ENCODE data around the gene SLC17A5. TPM values are rescaled to one million over a fixed set of nuclear protein-coding genes. Genes with fewer than 3 reads are reported as not detected.

Gene SLC17A5
- total RNA-seq, 1 donor: 8.9 TPM

- no peak for DNase-seq (ENCODE audit: low read depth in 2 of 3, low spot score in 2 of 3)
Measured at GRCh38 chr6:73667798-73668197, 14.0 kb upstream of the SLC17A5 start.

DNA sequence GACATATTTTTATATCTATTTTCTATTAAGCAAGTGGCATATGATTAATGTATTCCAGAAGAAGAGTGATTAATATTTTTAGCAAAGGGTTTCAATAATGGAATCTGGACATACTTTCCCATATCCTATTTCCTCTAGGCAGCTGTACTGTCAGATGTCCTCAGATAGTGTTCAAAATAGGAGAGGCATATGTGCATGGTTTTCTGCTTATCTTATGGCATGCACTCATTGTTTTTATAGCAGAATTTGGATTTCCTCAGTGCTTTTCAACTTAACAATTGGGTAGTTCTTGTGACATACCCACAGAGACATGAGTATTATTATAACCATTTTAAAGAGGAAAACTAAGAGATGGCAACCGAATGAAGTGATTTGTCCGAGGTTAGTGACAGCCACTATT lies 12.6 kb upstream of the SLC17A5 start:
- DNase-seq (ENCODE audit: low read depth in 2 of 3, low spot score in 2 of 3): no peak

DNA sequence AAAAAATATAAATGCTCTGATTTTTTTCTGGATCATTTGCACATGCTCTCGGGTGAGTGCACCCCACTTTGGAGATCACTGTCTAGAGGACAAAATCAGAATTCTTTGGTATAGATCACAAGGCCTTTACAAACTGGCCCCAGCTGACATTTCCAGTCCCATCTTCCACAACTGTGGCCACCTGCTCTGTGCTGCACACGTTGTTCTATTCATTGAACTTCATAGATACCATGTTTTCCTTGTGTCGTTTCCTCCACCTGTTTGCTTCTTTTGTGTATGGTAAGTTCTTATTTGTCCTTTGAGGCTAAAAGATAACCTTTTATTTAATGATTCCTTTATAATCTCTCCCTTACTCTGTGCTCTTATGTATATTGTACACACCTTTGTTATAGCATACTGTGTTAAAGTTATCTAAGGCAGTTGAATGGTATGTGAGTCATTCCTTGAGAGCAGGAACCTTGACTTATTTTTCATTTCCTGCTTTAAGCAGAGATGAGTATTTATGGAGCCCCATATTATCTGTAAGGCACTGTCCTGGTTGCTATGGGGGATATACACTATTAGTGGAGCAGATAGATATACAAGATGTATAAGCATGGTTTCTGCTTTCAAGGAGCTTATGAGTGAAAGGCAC lies 12.0 kb upstream of the SLC17A5 start:
- no peak for DNase-seq (ENCODE audit: low read depth in 2 of 3, low spot score in 2 of 3)

GRCh38 chr6:73664701-73665100 lies 10.9 kb upstream of the SLC17A5 start:
- no peak for DNase-seq (ENCODE audit: low read depth in 2 of 3, low spot score in 2 of 3)

- DNase-seq (ENCODE audit: low read depth in 2 of 3, low spot score in 2 of 3): no peak
Measured at GRCh38 chr6:73657201-73657600, 3.4 kb upstream of the SLC17A5 start.

- no peak for DNase-seq (ENCODE audit: low read depth in 2 of 3, low spot score in 2 of 3)
Measured at GRCh38 chr6:73656531-73657145, 2.8 kb upstream of the SLC17A5 start.

- DNase-seq (ENCODE audit: low read depth in 2 of 3, low spot score in 2 of 3): no peak
Measured at GRCh38 chr6:73655341-73655917, 1.6 kb upstream of the SLC17A5 start.

- peak; percentile 42 to 78 (median 68) for DNase-seq (ENCODE audit: low read depth in 2 of 3, low spot score in 2 of 3)
Measured at GRCh38 chr6:73652637-73653570, 888 bp downstream of the SLC17A5 start.

- no peak for DNase-seq (ENCODE audit: low read depth in 2 of 3, low spot score in 2 of 3)
Measured at GRCh38 chr6:73649783-73650182, 4.0 kb downstream of the SLC17A5 start.

DNA sequence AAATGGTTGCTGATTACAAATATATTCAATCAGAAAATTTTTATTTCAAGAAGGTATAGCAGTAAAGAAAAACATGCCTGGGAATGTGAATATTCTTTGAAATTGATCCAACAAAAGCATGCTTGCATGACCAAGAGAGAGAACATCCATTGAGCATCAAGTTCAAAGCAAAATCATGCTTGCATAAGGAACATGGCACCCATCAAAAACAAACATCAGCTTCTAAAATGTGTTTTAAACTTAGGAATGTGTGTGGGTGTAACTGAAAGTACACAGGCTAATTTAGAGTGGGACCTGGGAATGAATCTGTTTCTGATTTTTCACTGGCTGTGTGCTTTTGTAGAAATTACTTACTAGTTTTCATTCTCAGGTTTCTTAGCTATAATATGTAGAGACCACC lies 5.6 kb downstream of the SLC17A5 start:
- no peak for DNase-seq (ENCODE audit: low read depth in 2 of 3, low spot score in 2 of 3)

- DNase-seq (ENCODE audit: low read depth in 2 of 3, low spot score in 2 of 3): peak in 1 of 3 donors; percentile 6
Measured at GRCh38 chr6:73644941-73645591, 8.7 kb downstream of the SLC17A5 start.

DNA sequence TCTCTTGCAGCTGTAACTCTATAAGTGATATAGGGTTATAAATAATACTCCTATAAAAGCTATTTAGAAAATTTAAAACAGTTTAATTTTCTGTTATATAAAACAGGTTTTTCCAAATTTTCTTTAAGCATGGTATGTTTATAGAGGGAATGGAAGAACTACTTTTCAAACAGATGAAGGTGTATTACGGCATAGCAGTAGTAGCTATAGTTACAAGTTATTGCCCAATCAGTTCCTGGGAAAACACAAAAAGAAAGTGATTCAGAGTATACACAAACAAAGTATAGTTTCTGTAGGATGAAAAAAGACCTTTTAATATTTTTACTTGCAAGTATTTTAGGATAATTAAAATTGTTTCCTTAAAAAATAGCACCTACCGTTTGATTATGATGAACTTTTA lies 9.8 kb downstream of the SLC17A5 start:
- DNase-seq (ENCODE audit: low read depth in 2 of 3, low spot score in 2 of 3): no peak

- DNase-seq (ENCODE audit: low read depth in 2 of 3, low spot score in 2 of 3): no peak
Measured at GRCh38 chr6:73642530-73642929, 11.3 kb downstream of the SLC17A5 start.

DNA sequence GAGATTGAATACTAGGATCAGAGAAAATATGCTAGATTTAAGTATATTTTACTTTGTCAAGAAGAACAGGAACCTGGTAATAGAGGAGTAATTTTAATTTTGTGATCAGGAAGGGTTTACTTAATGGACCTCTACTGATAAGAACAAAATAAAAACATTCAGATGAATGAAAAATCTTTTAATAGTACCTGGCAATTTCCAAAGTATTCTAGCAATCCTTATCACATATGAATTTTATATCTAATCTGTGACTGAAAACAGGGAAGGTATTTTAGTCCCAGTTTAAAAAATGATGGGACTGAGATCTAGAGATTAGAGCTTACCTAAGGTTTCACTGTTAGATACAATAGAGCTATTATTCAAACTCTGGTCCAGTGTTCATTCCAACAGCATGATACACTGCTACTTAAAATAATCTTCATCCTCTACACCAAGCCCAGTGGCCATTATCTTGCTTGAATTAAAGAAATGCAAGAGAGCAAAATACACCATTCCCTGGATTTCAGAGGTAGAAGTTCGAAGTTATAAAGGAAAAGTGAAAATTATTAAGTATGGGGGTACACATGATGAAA lies 13.5 kb downstream of the SLC17A5 start:
- DNase-seq (ENCODE audit: low read depth in 2 of 3, low spot score in 2 of 3): no peak

- no peak for DNase-seq (ENCODE audit: low read depth in 2 of 3, low spot score in 2 of 3)
Measured at GRCh38 chr6:73639040-73639439, 14.8 kb downstream of the SLC17A5 start.

DNA sequence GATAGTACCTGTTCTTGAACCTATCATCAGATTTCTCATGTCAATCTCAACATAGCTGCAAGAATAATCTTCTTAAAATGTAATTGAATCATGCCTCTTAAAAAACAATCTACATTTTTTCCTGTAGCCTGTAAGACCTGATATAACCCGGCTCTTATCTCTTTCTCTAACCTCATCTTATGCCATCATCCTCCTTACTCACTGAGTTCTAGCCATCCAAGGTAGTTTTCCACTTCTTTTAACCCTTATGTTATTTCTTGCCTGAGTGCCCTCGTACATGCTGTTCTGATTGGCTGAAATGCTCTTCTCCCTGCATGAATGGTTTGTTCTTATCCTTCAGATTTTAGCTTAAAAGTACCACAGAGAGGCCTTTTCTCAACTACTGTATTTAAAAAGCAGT lies 16.4 kb downstream of the SLC17A5 start:
- no peak for DNase-seq (ENCODE audit: low read depth in 2 of 3, low spot score in 2 of 3)

DNA sequence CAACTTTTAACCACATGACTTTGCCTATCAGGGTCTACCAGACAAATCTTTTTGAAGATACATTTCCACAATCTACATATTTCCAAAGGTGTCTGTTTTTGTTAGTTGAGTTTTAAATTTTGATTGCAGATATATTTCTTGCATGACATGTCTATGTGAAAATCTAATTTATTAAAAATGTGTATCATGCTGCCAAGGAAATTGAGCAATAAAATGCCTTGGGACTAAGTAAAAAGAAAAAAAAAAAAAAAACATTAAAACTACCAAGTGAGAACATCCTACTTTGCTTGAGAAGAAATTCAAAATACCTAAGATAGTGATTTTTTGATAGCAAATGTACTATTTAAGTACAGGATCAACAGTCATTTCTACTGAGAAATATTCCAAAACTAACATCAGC lies 17.7 kb downstream of the SLC17A5 start:
- DNase-seq (ENCODE audit: low read depth in 2 of 3, low spot score in 2 of 3): no peak

- DNase-seq (ENCODE audit: low read depth in 2 of 3, low spot score in 2 of 3): no peak
Measured at GRCh38 chr6:73632346-73632745, 21.4 kb downstream of the SLC17A5 start.

GRCh38 chr6:73631849-73632248 lies 21.9 kb downstream of the SLC17A5 start:
- no peak for DNase-seq (ENCODE audit: low read depth in 2 of 3, low spot score in 2 of 3)

DNA sequence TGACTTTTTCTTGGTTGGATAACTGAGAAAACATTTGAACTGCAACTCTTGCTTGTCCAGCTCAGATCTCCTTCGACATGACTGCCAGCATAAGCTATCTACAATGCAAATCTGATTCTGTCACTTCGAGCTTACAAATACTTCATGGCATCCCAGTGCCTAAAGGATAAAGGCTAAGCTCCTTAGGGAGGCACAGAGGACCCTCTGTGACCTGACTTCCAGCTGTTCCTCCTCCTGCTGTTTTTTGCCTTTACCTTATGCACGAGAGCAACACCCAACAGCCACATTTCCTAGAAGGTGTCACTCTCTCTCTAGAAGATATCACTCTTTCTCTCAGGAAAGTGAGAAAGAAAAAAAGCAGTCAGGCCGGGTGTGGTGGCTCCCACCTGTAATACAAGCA lies 23.4 kb downstream of the SLC17A5 start:
- DNase-seq (ENCODE audit: low read depth in 2 of 3, low spot score in 2 of 3): no peak

Measured in hematopoietic multipotent progenitor cell (in vitro differentiated cells).